A549 (cell line): Measurements from ENCODE around the gene POU4F3.

Source experiments
- CBX8 ChIP-seq: fragments of 200-600 bp; sonication (generic); IDR thresholded peaks from 2 replicates; pipeline ENCODE4 v1.6.1; 2016
- CTCF ChIP-seq: fragments of >200 bp; sonication (Bioruptor Twin); formaldehyde crosslinking; IDR thresholded peaks from 3 replicates; pipeline ENCODE4 v1.5.1; 2016
- EHMT2 ChIP-seq: fragments of 200-600 bp; sonication (generic); IDR thresholded peaks from 2 replicates; pipeline ENCODE4 v1.6.1; 2016; ENCODE audit warnings: antibody characterized with exemption, low read depth, mild to moderate bottlenecking, moderate library complexity
- EP300 ChIP-seq, 2 experiments: fragments of >200 bp; sonication (Bioruptor Twin); formaldehyde crosslinking; IDR thresholded peaks; 2 replicates in 1 of 2; 3 replicates in 1 of 2; pipeline ENCODE4 v1.6.1; 2016 to 2017
- HDAC2 ChIP-seq: fragments of 200-600 bp; sonication (generic); IDR thresholded peaks from 2 replicates; pipeline ENCODE4 v1.6.1; 2016
- KDM1A ChIP-seq: fragments of 200-600 bp; sonication (generic); IDR thresholded peaks from 2 replicates; pipeline ENCODE4 v1.6.1; 2016; ENCODE audit warnings: low read depth, mild to moderate bottlenecking
- MAFK ChIP-seq: fragments of 450-650 bp; IDR thresholded peaks from 2 replicates; pipeline ENCODE4 v1.6.1; 2014; ENCODE audit not compliant: partially characterized antibody
- MYC ChIP-seq: IDR thresholded peaks from 2 replicates; pipeline ENCODE4 v1.6.1; 2012; ENCODE audit warnings: mild to moderate bottlenecking, inconsistent platforms, low read length, improper control_type of control experiment, borderline replicate concordance
- POLR2A ChIP-seq: IDR thresholded peaks from 2 replicates; pipeline ENCODE4 v1.6.1; 2012; ENCODE audit warnings: mild to moderate bottlenecking, low read length
- RFX5 ChIP-seq: fragments of 450-650 bp; IDR thresholded peaks from 2 replicates; pipeline ENCODE4 v1.7.1; 2014; ENCODE audit warnings: antibody characterized with exemption, mild to moderate bottlenecking, moderate library complexity
- USF2 ChIP-seq: fragments of 450-650 bp; IDR thresholded peaks from 2 replicates; pipeline ENCODE4 v1.6.1; 2014; ENCODE audit warnings: antibody characterized with exemption
- TF ChIP-seq, protein P1 (sequence below): fragments of 200-600 bp; sonication (generic); IDR thresholded peaks from 2 replicates; pipeline ENCODE4 v1.6.1; 2016; ENCODE audit warnings: antibody characterized with exemption, mild to moderate bottlenecking, moderate library complexity

GRCh38 chr5:146345240-146345577 is 6.6 kb downstream of the POU4F3 start:
- no peak for TF ChIP-seq CTCF
- no peak for TF ChIP-seq MAFK
- no peak for TF ChIP-seq EP300 (IDR thresholded peaks at IDR 0.05)
- TF ChIP-seq, protein P1, sequence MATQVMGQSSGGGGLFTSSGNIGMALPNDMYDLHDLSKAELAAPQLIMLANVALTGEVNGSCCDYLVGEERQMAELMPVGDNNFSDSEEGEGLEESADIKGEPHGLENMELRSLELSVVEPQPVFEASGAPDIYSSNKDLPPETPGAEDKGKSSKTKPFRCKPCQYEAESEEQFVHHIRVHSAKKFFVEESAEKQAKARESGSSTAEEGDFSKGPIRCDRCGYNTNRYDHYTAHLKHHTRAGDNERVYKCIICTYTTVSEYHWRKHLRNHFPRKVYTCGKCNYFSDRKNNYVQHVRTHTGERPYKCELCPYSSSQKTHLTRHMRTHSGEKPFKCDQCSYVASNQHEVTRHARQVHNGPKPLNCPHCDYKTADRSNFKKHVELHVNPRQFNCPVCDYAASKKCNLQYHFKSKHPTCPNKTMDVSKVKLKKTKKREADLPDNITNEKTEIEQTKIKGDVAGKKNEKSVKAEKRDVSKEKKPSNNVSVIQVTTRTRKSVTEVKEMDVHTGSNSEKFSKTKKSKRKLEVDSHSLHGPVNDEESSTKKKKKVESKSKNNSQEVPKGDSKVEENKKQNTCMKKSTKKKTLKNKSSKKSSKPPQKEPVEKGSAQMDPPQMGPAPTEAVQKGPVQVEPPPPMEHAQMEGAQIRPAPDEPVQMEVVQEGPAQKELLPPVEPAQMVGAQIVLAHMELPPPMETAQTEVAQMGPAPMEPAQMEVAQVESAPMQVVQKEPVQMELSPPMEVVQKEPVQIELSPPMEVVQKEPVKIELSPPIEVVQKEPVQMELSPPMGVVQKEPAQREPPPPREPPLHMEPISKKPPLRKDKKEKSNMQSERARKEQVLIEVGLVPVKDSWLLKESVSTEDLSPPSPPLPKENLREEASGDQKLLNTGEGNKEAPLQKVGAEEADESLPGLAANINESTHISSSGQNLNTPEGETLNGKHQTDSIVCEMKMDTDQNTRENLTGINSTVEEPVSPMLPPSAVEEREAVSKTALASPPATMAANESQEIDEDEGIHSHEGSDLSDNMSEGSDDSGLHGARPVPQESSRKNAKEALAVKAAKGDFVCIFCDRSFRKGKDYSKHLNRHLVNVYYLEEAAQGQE = no peak
- no peak for TF ChIP-seq POLR2A
- no peak for TF ChIP-seq USF2
- no peak for TF ChIP-seq MYC
- TF ChIP-seq RFX5 = no peak
- TF ChIP-seq HDAC2 = no peak
- no peak for TF ChIP-seq EHMT2
- TF ChIP-seq KDM1A = no peak
- no peak for TF ChIP-seq CBX8
